CD14-positive monocyte (primary cell): ENCODE data around the gene RAB11A. TPM values are rescaled to one million over a fixed set of nuclear protein-coding genes. Genes with fewer than 3 reads are reported as not detected.
A peak's percentile ranks its signal among the peaks of the same experiment; 100 is the strongest.

ENCODE experiments used
- DNase-seq, 3 donors: peaks; one replicate each; pipeline ENCODE4 v3.0.0-alpha.2; 2011 to 2022
- H2AFZ ChIP-seq: 2 replicates; pipeline ENCODE4 v1.6.0; 2012; ENCODE audit warnings: mild to moderate bottlenecking, low read depth, low read length, inconsistent platforms; ENCODE audit not compliant: insufficient read depth, poor library complexity, severe bottlenecking
- H3K27ac ChIP-seq, 2 donors: 1 replicate in 1 of 2; 2 replicates in 1 of 2; pipeline ENCODE4 v1.5.1; 2012 to 2013; ENCODE audit warnings: low read length in 2 of 2, control low read depth in 1 of 2, inconsistent platforms in 1 of 2, low read depth in 1 of 2, mild to moderate bottlenecking in 1 of 2
- H3K27me3 ChIP-seq, 2 donors: one replicate each; pipeline versions ENCODE4 v1.6.0 to v1.6.1; 2011 to 2013; ENCODE audit warnings: low read length in 2 of 2; ENCODE audit not compliant: control insufficient read depth in 2 of 2, insufficient read depth in 2 of 2
- H3K36me3 ChIP-seq, 2 donors: replicated peaks in 1 of 2; 1 replicate in 1 of 2; 2 replicates in 1 of 2; pipeline versions ENCODE4 v1.5.1 to v1.6.1; 2012 to 2013; ENCODE audit warnings: low read length in 2 of 2, control low read depth in 1 of 2, inconsistent platforms in 1 of 2, mild to moderate bottlenecking in 1 of 2; ENCODE audit not compliant: insufficient read depth in 2 of 2, control insufficient read depth in 1 of 2
- H3K4me1 ChIP-seq, 2 donors: 1 replicate in 1 of 2; 2 replicates in 1 of 2; pipeline versions ENCODE4 v1.5.1 to v1.6.1; 2012 to 2013; ENCODE audit warnings: low read length in 2 of 2, control low read depth in 1 of 2, inconsistent platforms in 1 of 2, mild to moderate bottlenecking in 1 of 2, moderate library complexity in 1 of 2; ENCODE audit not compliant: insufficient read depth in 2 of 2, control insufficient read depth in 1 of 2
- H3K4me2 ChIP-seq: replicated peaks from 2 replicates; pipeline ENCODE3; 2012; ENCODE audit warnings: low read length, moderate library complexity, mild to moderate bottlenecking; ENCODE audit not compliant: poor library complexity, severe bottlenecking; ENCODE audit errors: extremely low read depth
- H3K4me3 ChIP-seq, 3 experiments: fragments of 200-600 bp in 1 of 3; sonication (generic) in 1 of 3; replicated peaks in 1 of 3; 1 replicate in 2 of 3; 2 replicates in 1 of 3; pipeline ENCODE4 v1.5.1; 2011 to 2013; ENCODE audit warnings: low read length in 3 of 3, mild to moderate bottlenecking in 3 of 3, control low read depth in 2 of 3, low read depth in 2 of 3, inconsistent platforms in 1 of 3, moderate library complexity in 1 of 3
- H3K79me2 ChIP-seq: 2 replicates; pipeline ENCODE4 v1.6.0; 2012; ENCODE audit warnings: mild to moderate bottlenecking, control low read depth, inconsistent platforms, low read length, moderate library complexity; ENCODE audit not compliant: insufficient read depth
- H3K9ac ChIP-seq: 2 replicates; pipeline ENCODE4 v1.6.0; 2017; ENCODE audit warnings: low read length, mild to moderate bottlenecking; ENCODE audit not compliant: insufficient read depth, poor library complexity, severe bottlenecking
- H3K9me3 ChIP-seq, 2 donors: replicated peaks in 1 of 2; 1 replicate in 1 of 2; 2 replicates in 1 of 2; pipeline versions ENCODE4 v1.5.1 to v1.6.1; 2012 to 2013; ENCODE audit warnings: low read length in 2 of 2, control low read depth in 1 of 2; ENCODE audit not compliant: control insufficient read depth in 1 of 2, insufficient read depth in 1 of 2
- H4K20me1 ChIP-seq: 2 replicates; pipeline ENCODE4 v1.6.0; 2012; ENCODE audit warnings: mild to moderate bottlenecking, low read length, control low read depth, moderate library complexity; ENCODE audit not compliant: insufficient read depth
- H3K27ac Mint-ChIP-seq, 7 donors: one replicate each; pipeline ENCODE4 v1.8.0; 2020; ENCODE audit warnings: mild to moderate bottlenecking in 7 of 7, mixed read lengths in 7 of 7, moderate library complexity in 6 of 7, inconsistent platforms in 2 of 7
- H3K27me3 Mint-ChIP-seq, 3 donors: one replicate each; pipeline ENCODE4 v1.8.0; 2021 to 2022; ENCODE audit warnings: low read depth in 3 of 3, mild to moderate bottlenecking in 3 of 3, mixed read lengths in 3 of 3, moderate library complexity in 3 of 3, inconsistent platforms in 1 of 3
- H3K36me3 Mint-ChIP-seq, 2 donors: one replicate each; pipeline ENCODE4 v1.8.0; 2020; ENCODE audit warnings: mixed read lengths in 2 of 2, inconsistent platforms in 1 of 2, mild to moderate bottlenecking in 1 of 2
- H3K4me1 Mint-ChIP-seq: one replicate; pipeline ENCODE4 v1.8.0; 2020; ENCODE audit warnings: mild to moderate bottlenecking, mixed read lengths
- H3K4me3 Mint-ChIP-seq, 2 donors: one replicate each; pipeline ENCODE4 v1.8.0; 2020; ENCODE audit warnings: mild to moderate bottlenecking in 2 of 2, mixed read lengths in 2 of 2, moderate library complexity in 1 of 2
- H3K9me3 Mint-ChIP-seq, 7 donors: one replicate each; pipeline ENCODE4 v1.8.0; 2020 to 2022; ENCODE audit warnings: mixed read lengths in 7 of 7, mild to moderate bottlenecking in 6 of 7, moderate library complexity in 6 of 7, inconsistent platforms in 2 of 7
- WGBS: methylation state at CpG from one replicate; pipeline ENCODE4 v1.1.5; 2013; ENCODE audit warnings: missing lambda C conversion rate; ENCODE audit not compliant: insufficient coverage; 5-methylcytosine and 5-hydroxymethylcytosine counted together
- intact Hi-C, 2 donors: fragments of 100-400 bp; cut with micrococcal nuclease; formaldehyde crosslinking; loops; one replicate each; pipeline versions ENCODE4 v1.15.0 to v1.15.1; 2023
- polyA plus RNA-seq, 3 donors: library from polyadenylated mRNA; depleted of rRNA in 1 of 3; unstranded in 2 of 3; stranded (reverse) in 1 of 3; fragments of 300-500 nt in 2 of 3; fragments of >200 nt in 1 of 3; fragmentation: Illumina TruSeq in 2 of 3; gene quantifications; 1 replicate in 2 of 3; 2 replicates in 1 of 3; pipeline ENCODE4 v1.2.3, GENCODE V29; 2012 to 2021
- TF ChIP-seq, protein P1 (sequence below): fragments of 200-600 bp; IDR thresholded peaks from one replicate; pipeline ENCODE4 v1.8.0; 2022; ENCODE audit warnings: antibody characterized with exemption, mild to moderate bottlenecking

RAB11A gene
- polyA plus RNA-seq, 3 donors, result 180 to 310 (median 300) TPM

DNA sequence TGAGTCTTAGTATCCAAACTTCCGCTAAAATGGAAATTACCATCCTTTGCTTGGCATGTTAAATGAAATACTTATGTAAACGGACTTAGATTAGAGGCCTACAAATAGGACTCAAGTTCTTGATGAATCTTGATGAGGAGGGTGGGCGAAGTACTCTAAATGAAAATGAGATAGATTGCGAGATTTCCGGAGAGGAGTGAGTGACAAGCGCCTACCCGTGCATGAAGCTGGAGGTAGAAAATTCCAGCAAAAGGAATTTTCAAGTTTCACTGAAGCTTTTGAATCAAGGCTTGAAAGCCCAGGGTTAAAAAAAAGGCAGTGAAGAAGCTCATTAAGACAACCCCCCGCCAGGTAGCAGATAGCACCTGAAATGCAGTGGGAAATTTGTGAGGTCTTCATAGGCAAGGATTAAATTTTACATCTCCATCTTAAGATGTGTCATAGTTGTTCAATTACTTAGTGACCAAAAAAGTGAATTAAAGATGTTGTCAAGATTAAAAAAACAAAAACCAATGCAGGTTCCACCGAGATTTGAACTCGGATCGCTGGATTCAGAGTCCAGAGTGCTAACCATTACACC is 655 bp upstream of the RAB11A start:
- Mint-ChIP-seq H3K27me3 (no peaks in the 10 kb centered on the region), H3K36me3 (no peaks in the 10 kb centered on the region), H3K4me1 (peaks cover 26% of the 10 kb centered on the region), H3K27ac (peak overlapping the region; percentile 95 to 98 (median 97)), H3K9me3 (no peaks in the 10 kb centered on the region), H3K4me3 (peak overlapping the region; percentile 99)
- no peaks in the 10 kb centered on the region for H3K36me3 ChIP-seq
- H3K4me3 ChIP-seq, result peak overlapping the region; percentile 67 to 97 (median 94)
- H3K9ac ChIP-seq, result peak overlapping the region; percentile 88
- H2AFZ ChIP-seq, result peak overlapping the region; percentile 87
- H3K79me2 ChIP-seq, result peaks cover 44% of the 10 kb centered on the region
- DNase-seq, result no peak
- H3K27ac ChIP-seq, result peak overlapping the region; percentile 78 to 94
- WGBS, result 63% methylated on average over 9 of the region's 11 CpGs
- H3K9me3 ChIP-seq, result no peaks in the 10 kb centered on the region
- intact Hi-C loops, result no loop called here
- H3K27me3 ChIP-seq, result no peaks in the 10 kb centered on the region
- TF ChIP-seq, protein P1, sequence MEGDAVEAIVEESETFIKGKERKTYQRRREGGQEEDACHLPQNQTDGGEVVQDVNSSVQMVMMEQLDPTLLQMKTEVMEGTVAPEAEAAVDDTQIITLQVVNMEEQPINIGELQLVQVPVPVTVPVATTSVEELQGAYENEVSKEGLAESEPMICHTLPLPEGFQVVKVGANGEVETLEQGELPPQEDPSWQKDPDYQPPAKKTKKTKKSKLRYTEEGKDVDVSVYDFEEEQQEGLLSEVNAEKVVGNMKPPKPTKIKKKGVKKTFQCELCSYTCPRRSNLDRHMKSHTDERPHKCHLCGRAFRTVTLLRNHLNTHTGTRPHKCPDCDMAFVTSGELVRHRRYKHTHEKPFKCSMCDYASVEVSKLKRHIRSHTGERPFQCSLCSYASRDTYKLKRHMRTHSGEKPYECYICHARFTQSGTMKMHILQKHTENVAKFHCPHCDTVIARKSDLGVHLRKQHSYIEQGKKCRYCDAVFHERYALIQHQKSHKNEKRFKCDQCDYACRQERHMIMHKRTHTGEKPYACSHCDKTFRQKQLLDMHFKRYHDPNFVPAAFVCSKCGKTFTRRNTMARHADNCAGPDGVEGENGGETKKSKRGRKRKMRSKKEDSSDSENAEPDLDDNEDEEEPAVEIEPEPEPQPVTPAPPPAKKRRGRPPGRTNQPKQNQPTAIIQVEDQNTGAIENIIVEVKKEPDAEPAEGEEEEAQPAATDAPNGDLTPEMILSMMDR, result no peak
- H4K20me1 ChIP-seq, result peaks cover 36% of the 10 kb centered on the region
- peaks cover 15% of the 10 kb centered on the region in 2 donors for H3K4me1 ChIP-seq
- peak overlapping the region; percentile 89 for H3K4me2 ChIP-seq

DNA sequence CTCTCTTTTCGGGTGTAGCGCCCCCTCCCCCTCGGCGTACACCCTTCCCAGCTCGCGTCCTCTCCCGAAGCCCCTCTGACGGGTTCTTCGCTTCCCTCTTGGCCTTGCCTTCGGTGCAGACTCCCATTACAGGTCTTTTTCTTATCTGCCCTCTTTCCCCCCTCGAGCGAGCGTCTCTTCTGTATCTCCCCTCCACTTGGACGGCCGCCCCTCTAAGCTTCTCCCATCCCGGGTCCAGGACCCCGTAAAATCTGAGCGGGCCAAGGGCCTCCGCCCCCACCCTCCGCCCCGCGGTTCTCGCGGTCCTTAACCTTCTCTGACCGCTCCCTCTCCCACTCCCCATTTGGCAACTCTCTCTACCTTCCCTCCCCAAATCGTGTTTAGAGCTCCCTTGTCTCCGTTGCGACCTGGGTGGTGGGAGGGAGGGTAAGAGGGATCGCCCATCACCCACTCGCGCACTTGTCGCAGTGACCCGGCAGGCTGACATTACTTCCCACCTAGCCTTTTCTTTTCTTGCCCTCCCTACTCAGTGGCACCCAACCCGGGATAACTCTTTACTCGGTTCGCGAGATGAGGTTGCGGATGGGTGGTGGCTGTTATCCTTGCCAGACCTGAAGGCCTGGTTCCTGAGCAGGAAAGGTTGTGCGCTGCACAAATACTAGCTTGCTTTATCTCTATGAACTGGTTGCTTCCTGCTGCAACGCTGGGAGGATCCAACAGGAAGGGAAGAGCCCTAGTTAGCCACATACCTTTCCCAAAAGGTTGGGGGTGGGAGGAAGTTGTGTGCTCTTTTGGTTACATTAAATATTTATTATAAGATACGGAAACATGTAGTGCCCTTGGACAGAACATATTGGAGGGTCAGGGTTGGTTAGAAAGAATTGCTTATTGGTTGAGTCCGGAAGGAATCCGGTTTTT is 922 bp downstream of the RAB11A start:
- H3K4me3 ChIP-seq, result peak overlapping the region; percentile 67 to 97 (median 94)
- peak overlapping the region; percentile 78 to 94 for H3K27ac ChIP-seq
- WGBS, result 2% methylated on average over 31 of the region's 43 CpGs
- H3K36me3 ChIP-seq, result peaks cover 5 to 12% of the 10 kb centered on the region in 2 donors
- DNase-seq, result peak in 1 of 3 donors; percentile 13
- Mint-ChIP-seq H3K4me3 (peak overlapping the region; percentile 99), H3K4me1 (peaks cover 26% of the 10 kb centered on the region), H3K36me3 (peaks cover 3 to 10% of the 10 kb centered on the region in 2 donors), H3K27me3 (peaks cover 0 to 1% (median 0%) of the 10 kb centered on the region in 3 donors), H3K9me3 (no peaks in the 10 kb centered on the region), H3K27ac (peak overlapping the region; percentile 95 to 98 (median 97))
- intact Hi-C loops, result no loop called here
- H4K20me1 ChIP-seq, result peaks cover 52% of the 10 kb centered on the region
- H3K4me1 ChIP-seq, result peaks cover 15% of the 10 kb centered on the region in 2 donors
- peak overlapping the region; percentile 89 for H3K4me2 ChIP-seq
- H3K9me3 ChIP-seq, result no peaks in the 10 kb centered on the region
- peak overlapping the region; percentile 87 for H2AFZ ChIP-seq
- peaks cover 60% of the 10 kb centered on the region for H3K79me2 ChIP-seq
- peak overlapping the region; percentile 88 for H3K9ac ChIP-seq
- TF ChIP-seq, protein P1, result no peak
- no peaks in the 10 kb centered on the region for H3K27me3 ChIP-seq
